HG02798 (cell line): Measurements from ENCODE around the gene NCKAP5.
A peak's percentile ranks its signal among the peaks of the same experiment; 100 is the strongest.

ENCODE experiments used
- ATAC-seq: cut with Tn5 transposase; IDR thresholded peaks from one replicate; pipeline ENCODE4 v1.9.1; 2021; ENCODE audit warnings: mild to moderate bottlenecking; ENCODE audit not compliant: unreplicated experiment, poor library complexity

NCKAP5 gene

DNA sequence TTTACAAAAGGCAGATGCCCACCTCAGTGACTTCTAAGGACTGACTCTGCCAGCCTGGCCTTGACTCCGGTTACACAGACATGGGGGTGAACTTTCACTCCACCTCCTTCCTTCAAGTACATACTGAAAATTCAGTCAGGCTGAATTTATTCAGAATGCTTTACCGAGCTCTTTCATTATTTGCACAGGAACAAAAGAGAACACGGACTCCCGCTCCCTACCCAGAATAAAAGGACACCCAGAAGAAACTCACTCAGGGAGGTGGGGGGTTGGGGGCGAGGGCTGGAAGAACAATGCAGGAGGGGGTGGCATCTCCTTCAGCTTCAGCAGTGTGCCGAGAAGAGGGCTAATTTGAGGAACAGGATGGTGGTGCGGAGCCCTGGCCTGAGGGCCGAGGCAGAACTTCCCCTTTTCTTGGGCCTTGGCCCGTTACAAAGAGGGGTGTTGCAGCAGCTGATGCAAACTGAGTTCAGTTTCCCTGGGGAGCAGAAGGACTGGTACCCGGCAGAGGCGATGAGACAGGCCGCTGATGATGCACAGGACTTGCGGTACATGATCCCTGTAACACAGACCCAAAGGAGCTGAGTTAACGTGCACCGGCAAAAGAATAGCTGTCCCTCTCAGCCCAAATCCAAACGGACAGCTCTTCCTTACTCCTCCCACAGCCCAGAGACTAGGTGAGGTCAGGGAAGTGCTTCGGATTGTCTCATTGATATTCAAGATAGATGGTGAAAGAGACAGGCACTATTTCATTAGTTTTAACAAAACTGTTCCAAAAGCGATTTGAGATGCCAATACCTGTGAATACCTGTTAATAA is 922.3 kb downstream of the NCKAP5 start:
- ATAC-seq: peak; percentile 43

DNA sequence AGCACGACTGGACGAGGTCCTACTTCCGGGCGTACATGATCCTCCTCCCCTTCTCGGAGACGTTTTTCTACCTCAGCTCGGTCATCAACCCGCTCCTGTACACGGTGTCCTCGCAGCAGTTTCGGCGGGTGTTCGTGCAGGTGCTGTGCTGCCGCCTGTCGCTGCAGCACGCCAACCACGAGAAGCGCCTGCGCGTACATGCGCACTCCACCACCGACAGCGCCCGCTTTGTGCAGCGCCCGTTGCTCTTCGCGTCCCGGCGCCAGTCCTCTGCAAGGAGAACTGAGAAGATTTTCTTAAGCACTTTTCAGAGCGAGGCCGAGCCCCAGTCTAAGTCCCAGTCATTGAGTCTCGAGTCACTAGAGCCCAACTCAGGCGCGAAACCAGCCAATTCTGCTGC is 923.1 kb downstream of the NCKAP5 start:
- ATAC-seq: no peak

DNA sequence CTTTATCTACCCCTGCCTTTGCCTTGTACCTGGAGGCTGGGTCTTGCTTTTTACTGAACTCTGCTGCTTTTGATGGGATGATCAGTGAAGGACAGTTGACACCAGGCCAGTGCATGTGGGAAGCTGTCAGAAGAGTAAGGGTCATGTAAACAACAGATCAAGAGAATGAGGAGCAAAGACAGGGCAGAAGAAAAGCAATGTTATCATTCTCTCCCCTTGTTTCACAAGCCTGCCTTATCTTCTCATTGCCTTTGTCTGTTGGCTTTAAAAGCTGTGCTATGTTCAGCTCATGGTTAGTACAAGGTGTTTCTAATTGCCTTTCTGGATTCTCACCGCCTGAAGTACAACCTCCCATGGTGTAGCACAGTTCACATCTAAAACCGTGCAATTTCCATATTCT is 925.8 kb downstream of the NCKAP5 start:
- no peak for ATAC-seq

DNA sequence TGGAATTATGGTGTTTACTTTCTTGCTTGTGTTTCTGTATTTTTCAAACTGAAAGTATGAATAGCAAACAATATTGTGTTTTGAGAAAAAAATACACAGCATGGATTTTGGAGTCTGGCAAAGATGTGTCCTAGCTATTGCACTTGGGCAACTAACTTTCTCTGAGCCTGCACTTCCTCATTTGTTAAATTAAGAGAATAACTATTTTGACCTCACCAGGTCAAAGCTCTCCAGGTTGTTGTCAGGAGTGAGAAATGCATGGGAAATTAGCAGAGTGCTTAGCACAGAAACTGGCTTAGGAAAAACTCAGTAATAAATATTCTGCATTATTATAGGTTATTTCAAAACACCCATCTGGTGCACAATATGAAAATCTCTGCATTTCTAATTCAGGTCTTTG is 926.4 kb downstream of the NCKAP5 start:
- no peak for ATAC-seq

DNA sequence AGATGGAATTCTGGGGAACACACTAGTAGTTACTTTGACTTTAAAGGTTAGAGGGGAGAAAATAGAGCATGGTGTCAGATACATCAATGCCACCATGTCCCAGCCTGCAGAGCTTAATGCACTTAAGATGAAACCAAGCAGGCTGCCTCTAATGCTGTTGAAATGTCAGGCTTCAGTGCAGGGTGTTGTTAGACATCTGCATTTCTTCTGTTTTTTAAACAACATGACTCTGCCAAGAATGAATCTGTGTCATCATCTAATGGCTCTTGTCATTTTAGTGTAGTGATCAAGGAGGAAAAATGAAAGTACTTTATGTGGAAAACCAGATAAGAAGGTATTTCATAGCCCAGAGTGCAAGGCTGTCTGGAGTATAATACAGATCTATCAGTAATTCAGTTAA is 928.1 kb downstream of the NCKAP5 start:
- ATAC-seq: no peak

DNA sequence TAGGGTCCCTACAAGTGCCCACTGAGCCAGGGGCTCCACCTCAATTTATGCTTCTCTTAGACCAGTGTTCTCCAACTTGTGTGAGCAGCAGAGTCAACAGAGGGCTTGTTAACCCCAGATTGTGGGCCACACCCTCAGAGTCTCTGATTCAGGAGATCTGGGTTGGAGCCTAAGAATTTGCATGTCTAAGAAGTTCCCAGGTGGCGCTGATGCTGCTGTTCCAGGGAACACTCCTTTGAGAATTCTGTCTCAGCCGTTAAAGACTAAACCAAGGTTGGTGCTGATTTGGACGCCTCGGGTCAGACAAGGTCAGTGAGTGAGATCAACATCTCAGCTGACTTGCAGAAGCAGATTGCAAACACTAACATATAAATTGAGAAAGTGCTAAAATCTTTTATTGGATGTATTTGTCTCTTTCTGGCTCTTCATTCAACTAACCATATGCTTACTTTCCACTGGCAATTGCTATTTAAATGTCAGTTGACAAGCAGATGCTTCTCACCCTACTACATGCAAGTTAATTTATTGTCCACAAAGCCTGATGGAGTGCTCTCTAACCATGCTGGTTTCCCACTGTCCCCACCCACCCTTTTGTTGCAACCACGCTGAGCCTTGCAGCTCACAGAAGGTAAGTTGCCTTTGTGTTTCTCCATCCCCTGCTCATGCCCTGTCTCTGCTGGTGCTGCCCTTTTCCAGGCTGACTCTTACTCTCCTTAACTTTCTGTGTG is 929.8 kb downstream of the NCKAP5 start:
- no peak for ATAC-seq

DNA sequence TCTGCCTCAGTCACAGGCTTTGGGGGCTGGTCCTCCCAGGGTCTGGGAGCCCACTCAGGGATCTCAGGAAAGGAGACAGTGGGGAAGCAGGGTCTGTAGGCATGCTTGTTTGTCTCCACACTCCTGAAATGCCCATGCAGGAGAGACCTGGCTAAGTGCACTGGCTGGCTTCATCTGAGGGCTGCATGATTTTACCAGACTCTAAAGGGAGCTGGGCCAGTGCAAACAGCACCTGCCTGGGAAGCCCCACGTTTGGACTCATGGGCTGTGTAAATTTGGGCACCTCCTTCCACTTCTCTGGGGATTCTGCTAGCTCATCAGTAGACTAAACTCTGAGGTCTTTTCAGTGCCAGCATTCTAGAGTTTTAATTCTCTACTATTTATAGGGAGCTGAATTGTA is 931.9 kb downstream of the NCKAP5 start:
- ATAC-seq: no peak

DNA sequence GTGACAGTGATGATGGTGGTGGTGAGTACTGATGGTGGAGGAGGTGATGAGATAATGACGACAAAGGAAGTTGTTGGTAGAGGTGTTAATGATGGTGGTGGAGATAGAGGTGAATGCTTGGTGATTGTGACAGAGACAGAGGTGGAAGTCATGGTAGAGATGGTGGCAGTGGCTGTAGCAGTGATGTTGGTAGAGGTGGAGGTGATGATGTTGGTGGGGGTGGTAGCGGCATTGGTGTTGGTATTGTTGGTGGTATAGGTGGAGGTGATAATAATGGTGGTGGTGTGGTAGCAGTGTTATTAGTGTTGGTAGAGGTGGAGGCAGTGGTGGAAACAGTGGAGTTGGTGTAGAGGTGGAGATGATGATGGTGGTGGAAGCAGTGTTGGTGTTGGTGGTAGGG is 934.6 kb downstream of the NCKAP5 start:
- ATAC-seq: no peak

DNA sequence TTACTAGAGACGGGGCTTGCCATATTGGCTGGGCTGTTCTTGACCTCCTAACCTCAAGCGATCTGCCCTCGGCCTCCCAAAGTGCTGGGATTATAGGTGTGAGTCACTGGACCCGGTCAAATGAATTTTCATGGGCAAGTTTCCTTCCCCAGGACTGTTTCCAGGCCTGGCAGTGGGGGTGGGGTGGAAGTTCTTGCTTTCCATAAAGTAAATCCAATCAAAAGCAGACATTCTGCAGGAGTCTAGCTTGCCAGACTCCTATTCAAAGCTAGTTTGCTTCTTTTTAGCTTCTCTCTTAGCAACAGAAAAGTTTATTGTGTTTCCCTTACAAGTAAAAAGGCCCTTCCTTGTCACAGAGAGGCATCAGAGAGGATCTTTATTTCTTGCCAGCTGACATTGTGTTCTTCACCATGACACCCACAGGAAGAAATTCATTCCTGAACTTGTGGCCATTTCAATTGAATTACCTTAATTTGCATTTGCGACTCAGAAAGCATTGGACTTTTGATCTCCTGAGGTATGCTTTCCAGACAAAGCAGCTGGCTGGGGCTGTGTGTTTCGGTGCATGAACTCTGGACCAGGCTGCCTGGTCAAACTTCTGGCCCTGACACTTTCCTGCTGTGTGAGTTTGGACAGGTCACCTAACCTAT is 936.1 kb downstream of the NCKAP5 start:
- no peak for ATAC-seq

DNA sequence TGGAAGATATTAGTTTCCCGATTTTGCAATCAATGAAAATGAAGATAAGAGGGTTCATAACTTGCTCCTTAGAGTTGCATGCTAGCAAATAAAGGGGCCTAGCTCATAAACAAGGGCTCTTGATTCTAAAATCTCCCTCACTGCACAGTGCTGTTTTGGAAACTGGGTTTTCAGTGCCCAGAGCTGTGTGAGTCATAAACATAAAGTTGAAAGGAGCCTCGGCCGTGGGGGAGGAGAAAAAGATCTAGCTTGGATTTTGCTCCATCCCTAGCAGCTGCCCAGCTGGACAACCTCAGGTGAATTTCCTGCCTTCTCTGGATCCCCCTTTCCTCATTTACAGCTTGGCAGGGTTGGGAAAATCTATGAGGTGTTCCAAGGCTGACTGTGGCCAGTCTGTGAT is 940.7 kb downstream of the NCKAP5 start:
- no peak for ATAC-seq

DNA sequence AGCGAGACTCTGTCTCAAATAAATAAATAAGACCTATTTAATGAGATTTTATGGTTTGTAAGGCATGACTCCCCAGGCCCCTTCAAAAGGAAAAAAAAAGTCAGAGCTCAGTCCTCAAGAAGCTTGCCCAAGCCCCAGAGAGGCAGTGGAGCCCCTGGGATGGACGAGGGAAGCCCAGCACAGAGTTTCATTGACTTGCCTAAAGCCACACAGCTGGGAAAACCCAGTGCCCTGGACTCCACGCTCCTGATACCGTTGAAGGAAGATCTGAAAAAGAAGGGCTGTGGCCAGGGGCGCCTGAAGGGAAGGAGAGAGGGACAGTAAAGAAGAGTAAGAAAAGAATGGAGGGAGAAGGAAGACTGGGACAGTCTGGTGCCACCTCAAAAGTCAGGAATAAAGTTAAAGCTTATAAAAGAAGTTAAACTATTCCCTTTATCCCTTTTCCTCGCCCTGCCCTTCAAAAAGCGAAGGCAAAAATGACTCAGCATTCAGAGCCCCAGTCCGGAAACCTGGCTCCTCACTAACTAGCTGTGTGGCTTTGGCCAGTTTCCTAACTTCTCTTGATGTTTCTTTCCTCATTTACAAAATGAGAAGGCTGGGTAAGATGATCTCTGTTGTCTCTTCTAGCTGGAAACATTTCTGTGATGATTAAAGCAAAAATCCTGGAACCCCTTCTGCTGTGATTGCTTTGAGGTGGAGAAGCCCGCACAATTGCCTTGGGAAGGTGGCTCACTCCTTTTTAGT is 945.0 kb downstream of the NCKAP5 start:
- ATAC-seq: no peak
